Peyer's patch (tissue), 4 donors: Measurements from ENCODE around the gene GALR3. TPM values are rescaled to one million over a fixed set of nuclear protein-coding genes. Genes with fewer than 3 reads are reported as not detected.
A peak's percentile ranks its signal among the peaks of the same experiment; 100 is the strongest.

Source experiments
- DNase-seq, 3 donors: peaks; one replicate each; pipeline ENCODE4 v3.0.0-alpha.2; 2017 to 2019
- H3K27ac ChIP-seq, 4 donors: fragments of 200-600 bp; sonication (generic); one replicate each; pipeline ENCODE4 v1.5.1; 2016 to 2019
- H3K27me3 ChIP-seq, 2 donors: fragments of 200-600 bp; sonication (generic); one replicate each; pipeline ENCODE4 v1.5.1; 2019
- H3K36me3 ChIP-seq, 3 donors: fragments of 200-600 bp; sonication (generic); one replicate each; pipeline ENCODE4 v1.5.1; 2016 to 2019
- H3K4me1 ChIP-seq, 4 donors: fragments of 200-600 bp; sonication (generic); one replicate each; pipeline ENCODE4 v1.5.1; 2016 to 2019
- H3K4me3 ChIP-seq, 4 donors: fragments of 200-600 bp; sonication (generic); 1 replicate in 3 of 4; 2 replicates in 1 of 4; pipeline ENCODE4 v1.5.1; 2016 to 2019; ENCODE audit warnings: mild to moderate bottlenecking in 1 of 4
- H3K9me3 ChIP-seq, 4 donors: fragments of 200-600 bp; sonication (generic); one replicate each; pipeline ENCODE4 v1.5.1; 2016 to 2019; ENCODE audit warnings: mild to moderate bottlenecking in 1 of 4
- CTCF ChIP-seq, 6 experiments: fragments of 450-650 bp in 4 of 6; fragments of 200-600 bp in 2 of 6; sonication (generic) in 1 of 6; IDR thresholded peaks; one replicate each; pipeline ENCODE4 v1.5.1; 2017 to 2019; ENCODE audit warnings: antibody characterized with exemption in 6 of 6, mild to moderate bottlenecking in 3 of 6, moderate library complexity in 1 of 6
- POLR2A ChIP-seq, 2 donors: fragments of 450-650 bp; IDR thresholded peaks; one replicate each; pipeline ENCODE4 v1.5.1; 2017; ENCODE audit warnings: antibody characterized with exemption in 2 of 2, mild to moderate bottlenecking in 2 of 2, moderate library complexity in 2 of 2
- total RNA-seq, 4 donors: library from RNA; depleted of rRNA; stranded (reverse); fragments of >200 nt; gene quantifications; one replicate each; pipeline ENCODE4 v1.1.0, GENCODE V29; 2016

The GALR3 gene
- total RNA-seq, 4 donors from 2014 or later = not detected

- peak in 2 of 3 donors; percentile 75 to 80 for DNase-seq
- H3K4me1 ChIP-seq = peaks cover 0 to 39% (median 4%) of the 10 kb centered on the region in 4 donors
These were observed 20.6 kb upstream of the GALR3 start for GRCh38 chr22:37802310-37803194.

GRCh38 chr22:37803195-37803638, 20.0 kb upstream of the GALR3 start:
- DNase-seq = no peak
- H3K27me3 ChIP-seq = no peaks in the 10 kb centered on the region
- H3K36me3 ChIP-seq = no peaks in the 10 kb centered on the region
- H3K4me1 ChIP-seq = peaks cover 0 to 42% (median 8%) of the 10 kb centered on the region in 4 donors
- peak overlapping the region in 2 of 4 donors; percentile 71 to 86 for H3K4me3 ChIP-seq
- H3K27ac ChIP-seq = peak overlapping the region; percentile 2 to 78 (median 64)
- H3K9me3 ChIP-seq = no peaks in the 10 kb centered on the region
- no peak for TF ChIP-seq CTCF (IDR thresholded peaks at IDR 0.05)
- TF ChIP-seq POLR2A (IDR thresholded peaks at IDR 0.05) = no peak

More at GRCh38 chr22:37802310-37803194, 20.6 kb upstream of the GALR3 start:
- Histone ChIP-seq H3K27me3 (no peaks in the 10 kb centered on the region), H3K9me3 (no peaks in the 10 kb centered on the region), H3K27ac (peak overlapping the region; percentile 17 to 78 (median 64)), H3K36me3 (no peaks in the 10 kb centered on the region), H3K4me3 (peak overlapping the region; percentile 34 to 86 (median 58))
- TF ChIP-seq POLR2A (IDR thresholded peaks at IDR 0.05) (no peak), CTCF (IDR thresholded peaks at IDR 0.05) (no peak)

- Histone ChIP-seq H3K36me3 (no peaks in the 10 kb centered on the region), H3K4me3 (peak overlapping the region in 2 of 4 donors; percentile 71 to 91), H3K9me3 (no peaks in the 10 kb centered on the region), H3K4me1 (peaks cover 0 to 48% (median 12%) of the 10 kb centered on the region in 4 donors), H3K27me3 (no peaks in the 10 kb centered on the region), H3K27ac (peak overlapping the region in 3 of 4 donors; percentile 69 to 96 (median 78))
- DNase-seq = no peak
- no peak for TF ChIP-seq POLR2A (IDR thresholded peaks at IDR 0.05)
- TF ChIP-seq CTCF (IDR thresholded peaks at IDR 0.05) = no peak
These were observed 19.4 kb upstream of the GALR3 start for GRCh38 chr22:37803639-37804351.

GRCh38 chr22:37804352-37804880, 18.8 kb upstream of the GALR3 start:
- Histone ChIP-seq H3K4me1 (peaks cover 0 to 53% (median 12%) of the 10 kb centered on the region in 4 donors), H3K27ac (peak overlapping the region; percentile 69 to 96 (median 80)), H3K4me3 (peak overlapping the region; percentile 47 to 91 (median 58)), H3K27me3 (no peaks in the 10 kb centered on the region), H3K36me3 (no peaks in the 10 kb centered on the region), H3K9me3 (no peaks in the 10 kb centered on the region)
- peak in 1 of 3 donors; percentile 55 for DNase-seq
- TF ChIP-seq CTCF (IDR thresholded peaks at IDR 0.05) = no peak
- no peak for TF ChIP-seq POLR2A (IDR thresholded peaks at IDR 0.05)
